GM12878 (cell line): Measurements from ENCODE around the gene TDP2. TPM values are rescaled to one million over a fixed set of nuclear protein-coding genes. Genes with fewer than 3 reads are reported as not detected.

Source experiments
- ATAC-seq: fragments of 200-7000 bp; cut with Tn5 transposase; 3 replicates; pipeline ENCODE4 v1.9.1; 2020; ENCODE audit warnings: mild to moderate bottlenecking, moderate library complexity
- BruUV-seq: library from RNA; stranded (reverse); fragments of 400-500 nt; replicated peaks from 2 replicates; lab custom pipeline; 2021; lab: Mats Ljungman, UMichigan
- CTCF ChIA-PET: fragments of 300-600 bp; sonication (Branson Sonifier 250); formaldehyde crosslinking; extraction: SDS; loops from one replicate; lab custom pipeline; 2021; ENCODE audit warnings: inconsistent platforms; lab: Yijun Ruan, JAX
- POLR2A ChIA-PET: fragments of 350-600 bp; formaldehyde crosslinking; extraction: SDS; loops from one replicate; lab custom pipeline; 2021; ENCODE audit warnings: inconsistent platforms; lab: Charles Lee
- RAD21 ChIA-PET: fragments of 300-600 bp; sonication (Branson Sonifier 250); formaldehyde crosslinking; loops from one replicate; lab custom pipeline; 2023; ENCODE audit warnings: antibody characterized with exemption; ENCODE audit not compliant: unreplicated experiment; lab: Charles Lee
- SMC1A ChIA-PET: fragments of 300-600 bp; sonication (Branson Sonifier 250); formaldehyde crosslinking; loops from one replicate; lab custom pipeline; 2023; ENCODE audit not compliant: unreplicated experiment, uncharacterized antibody; lab: Charles Lee
- DNase-seq: peaks from one replicate; pipeline ENCODE4 v3.0.0-alpha.2; 2011; ENCODE audit warnings: low read depth, low spot score
- FAIRE-seq: peaks from 3 replicates; lab custom pipeline; 2011; peaks lifted over from hg19 to GRCh38; lab: Jason Lieb, UNC
- H2AFZ ChIP-seq: 2 replicates; pipeline ENCODE4 v1.6.0; 2011; ENCODE audit warnings: low read depth, low read length, control low read depth; ENCODE audit not compliant: control insufficient read depth
- H3K27ac ChIP-seq: 2 replicates; pipeline ENCODE4 v1.5.1; 2011; ENCODE audit warnings: control low read depth; ENCODE audit not compliant: control insufficient read depth, insufficient read depth
- H3K27me3 ChIP-seq, 2 experiments: replicated peaks in 1 of 2; 2 replicates each; pipeline versions ENCODE4 v1.6.0 to v1.6.1; 2011; ENCODE audit warnings: low read length in 1 of 2; ENCODE audit not compliant: control insufficient read depth in 2 of 2, insufficient read depth in 2 of 2
- H3K36me3 ChIP-seq, 2 experiments: 2 replicates each; pipeline ENCODE4 v1.5.1; 2011; ENCODE audit warnings: low read length in 1 of 2; ENCODE audit not compliant: control insufficient read depth in 2 of 2, insufficient read depth in 2 of 2
- H3K4me1 ChIP-seq: 2 replicates; pipeline ENCODE4 v1.6.1; 2011; ENCODE audit warnings: mild to moderate bottlenecking, low read length, moderate library complexity, mixed read lengths; ENCODE audit not compliant: control insufficient read depth, insufficient read depth
- H3K4me2 ChIP-seq: 2 replicates; pipeline ENCODE4 v1.6.0; 2011; ENCODE audit warnings: control low read depth; ENCODE audit not compliant: control insufficient read depth, insufficient read depth
- H3K4me3 ChIP-seq: fragments of 200-600 bp; sonication (generic); 2 replicates; pipeline ENCODE4 v1.5.1; 2016
- H3K79me2 ChIP-seq: 2 replicates; pipeline ENCODE4 v1.6.0; 2011; ENCODE audit warnings: low read length; ENCODE audit not compliant: control insufficient read depth, insufficient read depth
- H3K9ac ChIP-seq: 2 replicates; pipeline ENCODE4 v1.8.0; 2011; ENCODE audit warnings: low read length, control low read depth, mixed read lengths; ENCODE audit not compliant: control insufficient read depth, insufficient read depth
- H3K9me3 ChIP-seq: replicated peaks from 3 replicates; pipeline ENCODE4 v1.5.1; 2011; ENCODE audit warnings: mild to moderate bottlenecking, low read length; ENCODE audit not compliant: control insufficient read depth, insufficient read depth
- H4K20me1 ChIP-seq: 2 replicates; pipeline ENCODE4 v1.6.0; 2011; ENCODE audit not compliant: control insufficient read depth, insufficient read depth
- BACH1 ChIP-seq: fragments of 450-650 bp; IDR thresholded peaks from 2 replicates; pipeline ENCODE4 v1.6.1; 2017; ENCODE audit warnings: mild to moderate bottlenecking, borderline replicate concordance
- DPF2 ChIP-seq: fragments of 450-650 bp; IDR thresholded peaks from 2 replicates; pipeline ENCODE4 v1.6.1; 2017; ENCODE audit warnings: mild to moderate bottlenecking
- EED ChIP-seq: sonication (generic); IDR thresholded peaks from 2 replicates; pipeline ENCODE4 v1.6.1; 2016; ENCODE audit warnings: antibody characterized with exemption, low read depth
- HCFC1 ChIP-seq: fragments of 150-350 bp; IDR thresholded peaks from 2 replicates; pipeline ENCODE4 v1.6.1; 2014; ENCODE audit warnings: low read length
- KDM1A ChIP-seq: fragments of 200-600 bp; sonication (generic); IDR thresholded peaks from 2 replicates; pipeline ENCODE4 v1.6.1; 2016; ENCODE audit warnings: borderline replicate concordance
- KLF5 ChIP-seq: fragments of 450-650 bp; IDR thresholded peaks from 2 replicates; pipeline ENCODE4 v1.6.1; 2014; ENCODE audit warnings: mild to moderate bottlenecking; ENCODE audit not compliant: partially characterized antibody
- MTA2 ChIP-seq: fragments of 450-650 bp; IDR thresholded peaks from 2 replicates; pipeline ENCODE4 v1.6.1; 2016; ENCODE audit warnings: low read depth, mild to moderate bottlenecking, moderate library complexity
- ZNF217 ChIP-seq: fragments of 450-650 bp; IDR thresholded peaks from 2 replicates; pipeline ENCODE4 v1.6.1; 2017; ENCODE audit warnings: antibody characterized with exemption, mild to moderate bottlenecking
- WGBS: methylation state at CpG from one replicate; pipeline ENCODE4 v1.1.6; 2016; ENCODE audit warnings: low lambda C conversion rate; ENCODE audit not compliant: insufficient replicate concordance, insufficient coverage; ENCODE audit errors: missing lambda C conversion rate; 5-methylcytosine and 5-hydroxymethylcytosine counted together
- in situ Hi-C: fragments of 300-500 bp; cut with MboI; formaldehyde crosslinking; loops from 9 replicates; pipeline ENCODE4 v1.14.3; 2018; ENCODE audit warnings: mixed read lengths
- intact Hi-C: fragments of 100-400 bp; cut with micrococcal nuclease; formaldehyde crosslinking; loops from one replicate; pipeline ENCODE4 v1.14.2; 2022; ENCODE audit not compliant: unreplicated experiment
- polyA plus RNA-seq, 11 experiments: library from polyadenylated mRNA; depleted of rRNA in 4 of 11; unstranded in 6 of 11; stranded (reverse) in 5 of 11; fragments of >200 nt; fragmentation: Nextera tagmentation in 4 of 11; fragmentation: Illumina TruSeq in 1 of 11; extraction: Ambion mirVana in 4 of 11; extraction: Trizol in 1 of 11; gene quantifications; 1 replicate in 1 of 11; 2 replicates in 10 of 11; pipeline versions ENCODE4 v1.2.1 to v1.2.3, GENCODE V29; 2011 to 2016; ENCODE audit warnings: inconsistent platforms in 2 of 11, missing spikeins in 2 of 11, low read depth in 1 of 11
- total RNA-seq, 4 experiments: library from RNA; depleted of rRNA in 3 of 4; stranded (reverse); fragments of >200 nt in 3 of 4; fragmentation: Illumina TruSeq in 1 of 4; extraction: Trizol in 1 of 4; gene quantifications; 2 replicates each; pipeline versions ENCODE4 v1.2.1 to v1.2.3, GENCODE V29; 2013 to 2021
- TF ChIP-seq, protein P1 (sequence below): fragments of 450-650 bp; conservative IDR thresholded peaks from 2 replicates; pipeline ENCODE4 v1.6.1; 2017; ENCODE audit warnings: mild to moderate bottlenecking, moderate library complexity

TDP2 gene
- total and polyA plus RNA-seq, 10 of the 15 experiments (the other 5 are each of a cell fraction or from before 2014, with no cell fraction given): 24.4 to 53.3 (median 38.8) TPM

- H3K9me3 ChIP-seq: no peaks in the 10 kb centered on the region
- H3K4me2 ChIP-seq: no peak overlapping the region
- BruUV-seq: no TSS peak
- intact Hi-C loops (no loop called here), in situ Hi-C loops (no loop called here)
- DNase-seq: no peak
- ChIA-PET CTCF (no interaction called here), POLR2A (no interaction called here), SMC1A (interaction anchor here (0.8 kb wide), 1 partner anchor 16 kb away, joined by 3 read pairs; no protein-coding TSS in a partner anchor), RAD21 (no interaction called here)
- H4K20me1 ChIP-seq: no peaks in the 10 kb centered on the region
- no peaks in the 10 kb centered on the region for H3K27me3 ChIP-seq
- no peak for FAIRE-seq
- H3K36me3 ChIP-seq: no peaks in the 10 kb centered on the region
- no peak for TF ChIP-seq DPF2
- TF ChIP-seq KLF5: no peak
- TF ChIP-seq MTA2: no peak
- TF ChIP-seq BACH1: no peak
- no peak for TF ChIP-seq ZNF217
- no peak for TF ChIP-seq HCFC1
- TF ChIP-seq EED: no peak
- TF ChIP-seq KDM1A: no peak
- TF ChIP-seq, protein P1, sequence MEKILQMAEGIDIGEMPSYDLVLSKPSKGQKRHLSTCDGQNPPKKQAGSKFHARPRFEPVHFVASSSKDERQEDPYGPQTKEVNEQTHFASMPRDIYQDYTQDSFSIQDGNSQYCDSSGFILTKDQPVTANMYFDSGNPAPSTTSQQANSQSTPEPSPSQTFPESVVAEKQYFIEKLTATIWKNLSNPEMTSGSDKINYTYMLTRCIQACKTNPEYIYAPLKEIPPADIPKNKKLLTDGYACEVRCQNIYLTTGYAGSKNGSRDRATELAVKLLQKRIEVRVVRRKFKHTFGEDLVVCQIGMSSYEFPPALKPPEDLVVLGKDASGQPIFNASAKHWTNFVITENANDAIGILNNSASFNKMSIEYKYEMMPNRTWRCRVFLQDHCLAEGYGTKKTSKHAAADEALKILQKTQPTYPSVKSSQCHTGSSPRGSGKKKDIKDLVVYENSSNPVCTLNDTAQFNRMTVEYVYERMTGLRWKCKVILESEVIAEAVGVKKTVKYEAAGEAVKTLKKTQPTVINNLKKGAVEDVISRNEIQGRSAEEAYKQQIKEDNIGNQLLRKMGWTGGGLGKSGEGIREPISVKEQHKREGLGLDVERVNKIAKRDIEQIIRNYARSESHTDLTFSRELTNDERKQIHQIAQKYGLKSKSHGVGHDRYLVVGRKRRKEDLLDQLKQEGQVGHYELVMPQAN: no peak
- H2AFZ ChIP-seq: no peak overlapping the region
- no peaks in the 10 kb centered on the region for H3K79me2 ChIP-seq
- H3K4me3 ChIP-seq: no peak overlapping the region
- 68% methylated on average over 5 of the region's 5 CpGs for WGBS
- no peak overlapping the region for H3K27ac ChIP-seq
- no peak overlapping the region for H3K9ac ChIP-seq
- ATAC-seq: no peak
- H3K4me1 ChIP-seq: no peaks in the 10 kb centered on the region
Observed at GRCh38 chr6:24619661-24620060, 47.0 kb downstream of the TDP2 start.
